Panc1 (cell line): ENCODE results near the gene DST. TPM values are rescaled to one million over a fixed set of nuclear protein-coding genes. Genes with fewer than 3 reads are reported as not detected.
A peak's percentile ranks its signal among the peaks of the same experiment; 100 is the strongest.
"Not testable (repeated sequence)": the region's sequence is repeated elsewhere in the genome, so short reads cannot be mapped to it uniquely, and the experiment has no call there.

Experiments used
- ATAC-seq: fragments of 200-7000 bp; cut with Tn5 transposase; 2 replicates; pipeline ENCODE4 v1.9.1; 2020; ENCODE audit warnings: mild to moderate bottlenecking, moderate library complexity
- BruUV-seq: library from RNA; stranded (reverse); fragments of 400-500 nt; replicated peaks from 2 replicates; lab custom pipeline; 2021; lab: Mats Ljungman, UMichigan
- CTCF ChIA-PET: fragments of 300-600 bp; sonication (Branson Sonifier 250); formaldehyde crosslinking; loops from one replicate; lab custom pipeline; 2022; ENCODE audit warnings: antibody characterized with exemption; lab: Charles Lee
- POLR2A ChIA-PET: fragments of 300-600 bp; sonication (Branson Sonifier 250); formaldehyde crosslinking; loops from one replicate; lab custom pipeline; 2022; ENCODE audit warnings: antibody characterized with exemption; lab: Charles Lee
- DNase-seq: peaks from one replicate; pipeline ENCODE4 v3.0.0-alpha.2; 2010; ENCODE audit warnings: low read depth, low spot score
- H3K27ac ChIP-seq: 2 replicates; pipeline ENCODE4 v1.5.1; 2011; ENCODE audit warnings: mild to moderate bottlenecking, low read length, inconsistent platforms
- H3K27me3 ChIP-seq: fragments of 200-500 bp; sonication (Bioruptor generic); 2 replicates; pipeline ENCODE4 v1.6.0; 2014; ENCODE audit warnings: low read length, inconsistent platforms; ENCODE audit not compliant: control insufficient read depth, insufficient read depth
- H3K36me3 ChIP-seq: fragments of 200-500 bp; sonication (Bioruptor generic); 2 replicates; pipeline ENCODE4 v1.5.1; 2014; ENCODE audit warnings: inconsistent platforms, mild to moderate bottlenecking, low read length, moderate library complexity; ENCODE audit not compliant: control insufficient read depth, insufficient read depth
- H3K4me1 ChIP-seq: 2 replicates; pipeline ENCODE4 v1.5.1; 2011; ENCODE audit warnings: inconsistent platforms, mild to moderate bottlenecking, low read length, moderate library complexity; ENCODE audit not compliant: control insufficient read depth, insufficient read depth
- H3K4me3 ChIP-seq, 2 experiments: 2 replicates each; pipeline ENCODE4 v1.5.1; 2011 to 2012; ENCODE audit warnings: low read depth in 2 of 2, low read length in 2 of 2, mild to moderate bottlenecking in 2 of 2, inconsistent platforms in 1 of 2, moderate library complexity in 1 of 2
- H3K9me3 ChIP-seq: fragments of 200-500 bp; sonication (Bioruptor generic); 2 replicates; pipeline ENCODE4 v1.5.1; 2014; ENCODE audit warnings: low read depth, mild to moderate bottlenecking, inconsistent platforms, low read length, moderate library complexity; ENCODE audit not compliant: control insufficient read depth, insufficient read depth
- POLR2AphosphoS5 ChIP-seq: IDR thresholded peaks from 2 replicates; pipeline ENCODE4 v1.6.1; 2012; ENCODE audit warnings: mild to moderate bottlenecking, low read depth, low read length, moderate library complexity
- REST ChIP-seq, 2 experiments: IDR thresholded peaks; 2 replicates each; pipeline ENCODE4 v1.6.1; 2011 to 2012; ENCODE audit warnings: low read depth in 2 of 2, control low read depth in 1 of 2, low read length in 1 of 2, mild to moderate bottlenecking in 1 of 2, moderate library complexity in 1 of 2; ENCODE audit not compliant: insufficient read depth in 1 of 2
- SIN3A ChIP-seq: IDR thresholded peaks from 2 replicates; pipeline ENCODE4 v1.6.1; 2012; ENCODE audit warnings: low read depth, mild to moderate bottlenecking, low read length, moderate library complexity, borderline replicate concordance; ENCODE audit not compliant: insufficient read depth
- TCF7L2 ChIP-seq: IDR thresholded peaks from 2 replicates; pipeline ENCODE4 v1.6.1; 2011; ENCODE audit warnings: mild to moderate bottlenecking, low read depth, low read length, inconsistent platforms
- in situ Hi-C: cut with HindIII; loops from 2 replicates; pipeline ENCODE4 v1.10.0; 2016; ENCODE audit warnings: low sequenced_read_pairs, low pct_unique_long_range_greater_than_20kb
- intact Hi-C: fragments of 100-400 bp; cut with micrococcal nuclease; formaldehyde crosslinking; loops from one replicate; pipeline ENCODE4 v1.10.0; 2022; ENCODE audit not compliant: unreplicated experiment
- total RNA-seq: library from RNA; stranded (reverse); gene quantifications from one replicate; pipeline ENCODE4 v1.2.1, GENCODE V29; 2021; ENCODE audit not compliant: unreplicated experiment
- TF ChIP-seq, protein P1 (sequence below): fragments of 450-650 bp; IDR thresholded peaks from 2 replicates; pipeline ENCODE4 v1.5.1; 2017; ENCODE audit warnings: mild to moderate bottlenecking

The DST gene
- total RNA-seq, 1 experiment from 2014 or later, result 230 TPM

- BruUV-seq, result no TSS peak
- POLR2A ChIA-PET, result no interaction called here
- Histone ChIP-seq H3K27ac (no peak overlapping the region), H3K36me3 (peaks cover 25% of the 10 kb centered on the region; the same call in 1 of the 2 replicates), H3K9me3 (no peaks in the 10 kb centered on the region), H3K4me3 (no peak overlapping the region), H3K4me1 (no peaks in the 10 kb centered on the region), H3K27me3 (no peaks in the 10 kb centered on the region)
- in situ Hi-C loops (no loop called here), intact Hi-C loops (no loop called here)
- CTCF ChIA-PET, result no interaction called here
- TF ChIP-seq, protein P1, sequence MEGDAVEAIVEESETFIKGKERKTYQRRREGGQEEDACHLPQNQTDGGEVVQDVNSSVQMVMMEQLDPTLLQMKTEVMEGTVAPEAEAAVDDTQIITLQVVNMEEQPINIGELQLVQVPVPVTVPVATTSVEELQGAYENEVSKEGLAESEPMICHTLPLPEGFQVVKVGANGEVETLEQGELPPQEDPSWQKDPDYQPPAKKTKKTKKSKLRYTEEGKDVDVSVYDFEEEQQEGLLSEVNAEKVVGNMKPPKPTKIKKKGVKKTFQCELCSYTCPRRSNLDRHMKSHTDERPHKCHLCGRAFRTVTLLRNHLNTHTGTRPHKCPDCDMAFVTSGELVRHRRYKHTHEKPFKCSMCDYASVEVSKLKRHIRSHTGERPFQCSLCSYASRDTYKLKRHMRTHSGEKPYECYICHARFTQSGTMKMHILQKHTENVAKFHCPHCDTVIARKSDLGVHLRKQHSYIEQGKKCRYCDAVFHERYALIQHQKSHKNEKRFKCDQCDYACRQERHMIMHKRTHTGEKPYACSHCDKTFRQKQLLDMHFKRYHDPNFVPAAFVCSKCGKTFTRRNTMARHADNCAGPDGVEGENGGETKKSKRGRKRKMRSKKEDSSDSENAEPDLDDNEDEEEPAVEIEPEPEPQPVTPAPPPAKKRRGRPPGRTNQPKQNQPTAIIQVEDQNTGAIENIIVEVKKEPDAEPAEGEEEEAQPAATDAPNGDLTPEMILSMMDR, result no peak
- TF ChIP-seq REST (IDR thresholded peaks at IDR 0.05; ENCODE audit: insufficient read depth in 1 of 2, low read depth in 2 of 2, low read length in 1 of 2), result no peak
- no peak for TF ChIP-seq TCF7L2
- no peak for TF ChIP-seq SIN3A
- no peak for TF ChIP-seq POLR2AphosphoS5
- DNase-seq, result no peak
- ATAC-seq, result no peak
Observed at GRCh38 chr6:56567501-56567900, 75.2 kb downstream of the DST start.

DNA sequence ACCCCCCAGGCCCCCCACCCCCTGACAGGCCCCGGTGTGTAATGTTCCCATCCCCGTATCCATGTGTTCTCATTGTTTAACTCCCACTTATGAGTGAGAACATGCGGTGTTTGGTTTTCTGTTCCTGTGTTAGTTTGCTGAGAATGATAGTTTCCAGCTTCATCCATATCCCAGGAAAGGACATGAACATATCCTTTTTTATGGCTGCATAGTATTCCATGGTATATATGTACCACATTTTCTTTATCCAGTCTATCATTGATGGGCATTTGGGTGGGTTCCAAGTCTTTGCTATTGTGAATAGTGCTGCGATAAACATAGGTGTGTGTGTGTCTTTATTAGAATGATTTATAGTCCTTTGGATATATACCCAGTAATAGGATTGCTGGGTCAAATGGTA is 80.0 kb downstream of the DST start:
- H3K27me3 ChIP-seq, H3K4me1 ChIP-seq, POLR2A ChIA-PET, ATAC-seq, BruUV-seq, DNase-seq, in situ Hi-C loops, CTCF ChIA-PET, H3K9me3 ChIP-seq, H3K27ac ChIP-seq, intact Hi-C loops, H3K4me3 ChIP-seq: not testable (repeated sequence)
- H3K36me3 ChIP-seq, result peaks cover 27% of the 10 kb centered on the region

- H3K9me3 ChIP-seq, result no peaks in the 10 kb centered on the region
- no TSS peak for BruUV-seq
- intact Hi-C loops, result no loop called here
Observed at GRCh38 chr6:56556751-56557540, 85.7 kb downstream of the DST start.

More at GRCh38 chr6:56556751-56557540, 85.7 kb downstream of the DST start:
- no peak for DNase-seq
- in situ Hi-C loops, result no loop called here
- CTCF ChIA-PET, result no interaction called here
- peaks cover 62% of the 10 kb centered on the region for H3K36me3 ChIP-seq
- H3K27me3 ChIP-seq, result no peaks in the 10 kb centered on the region
- no peak overlapping the region for H3K27ac ChIP-seq
- H3K4me1 ChIP-seq, result no peaks in the 10 kb centered on the region; the same call in 1 of the 2 replicates
- TF ChIP-seq SIN3A, result no peak
- TF ChIP-seq TCF7L2, result peak; percentile 67
- no peak for TF ChIP-seq POLR2AphosphoS5
- no peak for TF ChIP-seq REST (IDR thresholded peaks at IDR 0.05; ENCODE audit: insufficient read depth in 1 of 2, low read depth in 2 of 2, low read length in 1 of 2)
- TF ChIP-seq, protein P1, result no peak
- POLR2A ChIA-PET, result no interaction called here
- no peak for ATAC-seq
- no peak overlapping the region for H3K4me3 ChIP-seq
